ENCODE data around the gene PDPR.
"Not testable (repeated sequence)": the region's sequence is repeated elsewhere in the genome, so short reads cannot be mapped to it uniquely, and the experiment has no call there.

PDPR gene

GRCh38 chr16:70152578-70153302 lies 38.6 kb downstream of the PDPR start:
- H3K4me3 ChIP-seq (ENCODE audit: low read depth, low read length): no peak overlapping the region
- H3K4me1 ChIP-seq (ENCODE audit: control insufficient read depth, insufficient read depth, low read length, unreplicated experiment): peaks cover 5% of the 10 kb centered on the region
- H3K27ac ChIP-seq (ENCODE audit: low read depth, low read length): no peak overlapping the region
- no peak overlapping the region for H2AFZ ChIP-seq (ENCODE audit: low read length, unreplicated experiment)
- H3K36me3 ChIP-seq (ENCODE audit: insufficient read depth, low read length): peaks cover 18% of the 10 kb centered on the region
- no peaks in the 10 kb centered on the region for H3K27me3 ChIP-seq (ENCODE audit: insufficient read depth, low read length)
- H3K79me2 ChIP-seq (ENCODE audit: control insufficient read depth, insufficient read depth, low read length, unreplicated experiment): no peaks in the 10 kb centered on the region

DNA sequence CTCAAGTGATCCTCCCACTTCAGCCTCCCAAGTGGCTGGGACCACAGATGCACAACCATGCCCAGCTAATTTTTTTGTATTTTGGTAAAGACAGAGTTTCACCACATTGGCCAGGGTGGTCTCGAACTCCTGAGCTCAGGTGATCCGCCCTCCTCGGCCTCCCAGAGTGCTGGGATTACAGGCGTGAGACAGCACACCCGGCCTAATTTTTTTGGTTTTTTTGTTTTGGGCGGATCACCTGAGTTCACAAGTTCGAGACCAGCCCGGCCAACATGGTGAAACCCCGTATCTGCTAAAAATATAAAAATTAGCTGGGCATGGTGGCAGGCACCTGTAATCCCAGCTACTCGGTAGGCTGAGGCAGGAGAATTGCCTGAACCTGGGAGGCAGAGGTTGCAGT lies 40.6 kb downstream of the PDPR start:
- peaks cover 18% of the 10 kb centered on the region for H3K36me3 ChIP-seq (ENCODE audit: insufficient read depth, low read length)
- not testable (repeated sequence) for H3K4me1 ChIP-seq (ENCODE audit: control insufficient read depth, insufficient read depth, low read length, unreplicated experiment)

GRCh38 chr16:70156207-70156978 lies 42.3 kb downstream of the PDPR start:
- H3K4me3 ChIP-seq (ENCODE audit: low read depth, low read length): no peak overlapping the region
- peaks cover 16% of the 10 kb centered on the region for H3K36me3 ChIP-seq (ENCODE audit: insufficient read depth, low read length)
- H2AFZ ChIP-seq (ENCODE audit: low read length, unreplicated experiment): no peak overlapping the region
- no peaks in the 10 kb centered on the region for H3K27me3 ChIP-seq (ENCODE audit: insufficient read depth, low read length)
- no peak overlapping the region for H3K27ac ChIP-seq (ENCODE audit: low read depth, low read length)
- peaks cover 5% of the 10 kb centered on the region for H3K4me1 ChIP-seq (ENCODE audit: control insufficient read depth, insufficient read depth, low read length, unreplicated experiment)
- no peaks in the 10 kb centered on the region for H3K79me2 ChIP-seq (ENCODE audit: control insufficient read depth, insufficient read depth, low read length, unreplicated experiment)

More for the DNA sequence above, 40.6 kb downstream of the PDPR start:
- H3K27me3 ChIP-seq (ENCODE audit: insufficient read depth, low read length); H3K27ac ChIP-seq (ENCODE audit: low read depth, low read length); H3K79me2 ChIP-seq (ENCODE audit: control insufficient read depth, insufficient read depth, low read length, unreplicated experiment); H3K4me3 ChIP-seq (ENCODE audit: low read depth, low read length); H2AFZ ChIP-seq (ENCODE audit: low read length, unreplicated experiment): not testable (repeated sequence)

- Histone ChIP-seq H3K4me1 (ENCODE audit: control insufficient read depth, insufficient read depth, low read length, unreplicated experiment) (peaks cover 5% of the 10 kb centered on the region), H3K27me3 (ENCODE audit: insufficient read depth, low read length) (no peaks in the 10 kb centered on the region), H3K4me3 (ENCODE audit: low read depth, low read length) (no peak overlapping the region), H2AFZ (ENCODE audit: low read length, unreplicated experiment) (no peak overlapping the region), H3K36me3 (ENCODE audit: insufficient read depth, low read length) (peaks cover 9% of the 10 kb centered on the region), H3K27ac (ENCODE audit: low read depth, low read length) (no peak overlapping the region), H3K79me2 (ENCODE audit: control insufficient read depth, insufficient read depth, low read length, unreplicated experiment) (no peaks in the 10 kb centered on the region)
These were observed 43.0 kb downstream of the PDPR start for GRCh38 chr16:70157105-70157476.

GRCh38 chr16:70157477-70158260 lies 43.5 kb downstream of the PDPR start:
- peaks cover 7% of the 10 kb centered on the region; the same call in 1 of the 2 replicates for H3K36me3 ChIP-seq (ENCODE audit: insufficient read depth, low read length)
- H3K79me2 ChIP-seq (ENCODE audit: control insufficient read depth, insufficient read depth, low read length, unreplicated experiment): no peaks in the 10 kb centered on the region
- no peak overlapping the region for H3K27ac ChIP-seq (ENCODE audit: low read depth, low read length)
- H3K4me3 ChIP-seq (ENCODE audit: low read depth, low read length): no peak overlapping the region
- no peak overlapping the region for H2AFZ ChIP-seq (ENCODE audit: low read length, unreplicated experiment)
- H3K4me1 ChIP-seq (ENCODE audit: control insufficient read depth, insufficient read depth, low read length, unreplicated experiment): peaks cover 11% of the 10 kb centered on the region
- no peaks in the 10 kb centered on the region for H3K27me3 ChIP-seq (ENCODE audit: insufficient read depth, low read length)

DNA sequence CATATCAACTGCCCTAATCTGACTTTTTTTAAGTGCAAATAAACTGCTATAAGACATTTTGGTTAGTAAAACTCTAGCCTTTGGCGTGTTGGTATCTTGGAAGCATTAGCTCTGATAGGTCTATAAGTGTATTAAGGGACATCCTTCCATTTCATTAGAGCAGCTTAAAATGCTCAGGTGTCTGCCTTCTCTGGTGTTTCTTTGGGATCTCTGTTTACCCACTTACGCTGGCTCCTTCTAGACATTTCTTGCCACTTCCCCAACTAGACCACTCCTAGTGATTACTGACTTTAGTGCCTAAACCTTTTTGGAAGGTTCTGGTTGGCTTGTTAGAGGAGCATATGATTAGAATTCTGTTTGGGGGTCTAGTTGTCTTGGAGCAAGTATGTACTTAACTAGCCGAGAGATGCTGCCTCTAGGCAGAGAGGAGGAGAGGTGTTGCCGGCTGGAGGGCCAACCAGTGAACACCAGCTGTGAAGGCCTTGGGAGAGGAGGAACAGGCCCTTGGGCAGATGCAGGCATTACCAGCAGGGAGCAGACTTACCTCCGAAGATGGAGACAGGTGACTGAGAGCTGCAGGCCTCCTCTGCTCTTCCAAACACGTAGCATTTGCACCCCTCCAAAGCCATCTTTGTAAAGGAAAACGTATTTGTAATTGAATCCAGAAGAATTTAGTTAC lies 44.3 kb downstream of the PDPR start:
- no peaks in the 10 kb centered on the region for H3K79me2 ChIP-seq (ENCODE audit: control insufficient read depth, insufficient read depth, low read length, unreplicated experiment)
- peaks cover 11% of the 10 kb centered on the region for H3K4me1 ChIP-seq (ENCODE audit: control insufficient read depth, insufficient read depth, low read length, unreplicated experiment)
- no peak overlapping the region for H2AFZ ChIP-seq (ENCODE audit: low read length, unreplicated experiment)
- H3K27ac ChIP-seq (ENCODE audit: low read depth, low read length): no peak overlapping the region
- peaks cover 4% of the 10 kb centered on the region; the same call in 1 of the 2 replicates for H3K36me3 ChIP-seq (ENCODE audit: insufficient read depth, low read length)
- H3K4me3 ChIP-seq (ENCODE audit: low read depth, low read length): no peak overlapping the region
- H3K27me3 ChIP-seq (ENCODE audit: insufficient read depth, low read length): no peaks in the 10 kb centered on the region

DNA sequence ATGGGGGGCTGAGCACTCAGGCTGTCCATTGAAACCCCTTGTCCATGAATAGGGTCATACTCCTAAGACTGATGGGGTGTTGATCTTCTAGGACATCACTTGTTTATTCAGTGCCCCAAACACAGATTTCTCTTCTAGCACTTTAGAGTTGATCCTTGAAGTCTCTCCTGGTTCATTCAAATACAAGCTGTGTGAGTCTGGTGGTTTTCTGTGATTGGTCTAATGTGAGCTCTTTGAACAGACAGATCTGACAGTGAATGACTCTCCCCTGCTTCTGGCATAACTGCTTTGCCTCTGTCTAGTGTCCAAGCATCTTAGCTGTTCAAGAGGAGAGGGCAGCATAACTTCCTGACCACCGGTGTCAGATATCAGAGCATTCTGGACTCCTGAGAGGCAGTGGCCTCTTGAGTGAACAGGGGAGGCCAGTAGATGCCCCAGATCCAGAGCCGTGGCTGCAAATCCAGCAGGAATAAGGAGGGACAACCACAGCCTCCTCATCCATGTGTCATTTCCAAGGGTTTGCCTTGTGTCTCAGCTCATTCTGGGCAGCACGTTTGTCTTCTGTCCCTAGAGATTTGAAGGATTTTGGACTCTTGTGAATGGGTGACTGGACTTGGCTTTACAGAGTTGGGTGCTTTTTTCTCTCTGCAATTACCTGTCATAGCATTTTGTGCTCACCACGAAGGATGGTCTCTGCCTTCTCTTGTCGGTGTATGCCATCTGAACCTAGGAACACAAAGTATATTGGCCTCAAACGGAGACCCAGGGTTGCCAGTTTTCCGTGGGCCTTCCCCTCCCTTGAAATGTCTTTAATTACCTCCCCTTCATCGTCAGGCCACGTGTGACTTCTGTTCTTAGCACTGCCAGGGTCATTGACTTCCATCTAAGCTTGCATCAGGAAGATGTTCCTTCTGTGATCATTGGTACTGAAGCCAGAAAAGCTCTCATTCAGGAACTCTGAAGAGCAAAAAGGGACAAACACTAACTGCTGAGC lies 45.5 kb downstream of the PDPR start:
- Histone ChIP-seq H3K36me3 (ENCODE audit: insufficient read depth, low read length) (0 out of 2 replicates have a peak, but pooled peaks cover 2% of the 10 kb centered on the region), H3K4me1 (ENCODE audit: control insufficient read depth, insufficient read depth, low read length, unreplicated experiment) (peaks cover 11% of the 10 kb centered on the region), H3K79me2 (ENCODE audit: control insufficient read depth, insufficient read depth, low read length, unreplicated experiment) (no peaks in the 10 kb centered on the region), H3K27ac (ENCODE audit: low read depth, low read length) (no peak overlapping the region), H3K4me3 (ENCODE audit: low read depth, low read length) (no peak overlapping the region), H2AFZ (ENCODE audit: low read length, unreplicated experiment) (no peak overlapping the region), H3K27me3 (ENCODE audit: insufficient read depth, low read length) (no peaks in the 10 kb centered on the region)

DNA sequence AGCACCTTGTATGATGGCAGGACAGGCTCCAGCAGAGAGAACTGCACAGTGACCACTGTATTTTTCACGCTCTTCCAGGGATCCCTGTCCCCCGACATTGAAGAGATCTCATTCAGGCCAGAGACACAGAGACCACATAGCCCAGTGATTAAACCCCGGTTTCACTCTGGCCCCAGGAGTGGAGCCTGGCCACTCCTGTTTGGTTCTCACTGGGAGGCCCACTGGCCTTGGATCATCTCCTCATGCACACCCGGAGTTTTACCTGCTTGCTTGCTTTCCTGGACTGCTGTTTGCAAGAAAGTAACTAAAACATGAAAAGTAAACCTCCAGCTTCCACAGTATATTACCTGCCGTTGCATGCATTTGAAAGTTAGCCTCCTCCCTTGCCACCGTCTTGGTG lies 46.3 kb downstream of the PDPR start:
- Histone ChIP-seq H3K27ac (ENCODE audit: low read depth, low read length) (no peak overlapping the region), H3K36me3 (ENCODE audit: insufficient read depth, low read length) (0 out of 2 replicates have a peak, but pooled peaks cover 2% of the 10 kb centered on the region), H3K79me2 (ENCODE audit: control insufficient read depth, insufficient read depth, low read length, unreplicated experiment) (no peaks in the 10 kb centered on the region), H3K4me3 (ENCODE audit: low read depth, low read length) (no peak overlapping the region), H3K4me1 (ENCODE audit: control insufficient read depth, insufficient read depth, low read length, unreplicated experiment) (peaks cover 11% of the 10 kb centered on the region), H3K27me3 (ENCODE audit: insufficient read depth, low read length) (no peaks in the 10 kb centered on the region), H2AFZ (ENCODE audit: low read length, unreplicated experiment) (no peak overlapping the region)

- Histone ChIP-seq H3K27me3 (ENCODE audit: insufficient read depth, low read length) (no peaks in the 10 kb centered on the region), H3K36me3 (ENCODE audit: insufficient read depth, low read length) (0 out of 2 replicates have a peak, but pooled peaks cover 2% of the 10 kb centered on the region), H3K27ac (ENCODE audit: low read depth, low read length) (no peak overlapping the region), H3K4me3 (ENCODE audit: low read depth, low read length) (no peak overlapping the region), H2AFZ (ENCODE audit: low read length, unreplicated experiment) (no peak overlapping the region), H3K4me1 (ENCODE audit: control insufficient read depth, insufficient read depth, low read length, unreplicated experiment) (peaks cover 11% of the 10 kb centered on the region), H3K79me2 (ENCODE audit: control insufficient read depth, insufficient read depth, low read length, unreplicated experiment) (no peaks in the 10 kb centered on the region)
These were observed 46.7 kb downstream of the PDPR start for GRCh38 chr16:70160821-70161220.

Data from ACC112 (cell line).